Measurements from ENCODE around the gene EPHB2.

Gene EPHB2

GRCh38 chr1:22892789-22893188 lies 182.2 kb downstream of the EPHB2 start:
- DNase-seq, result no peak

GRCh38 chr1:22893292-22893691 lies 182.7 kb downstream of the EPHB2 start:
- DNase-seq, result no peak

- no peak for DNase-seq
These were observed 184.7 kb downstream of the EPHB2 start for GRCh38 chr1:22895357-22895756.

- no peak for DNase-seq
These were observed 185.5 kb downstream of the EPHB2 start for GRCh38 chr1:22896184-22896583.

GRCh38 chr1:22900451-22900850 lies 189.8 kb downstream of the EPHB2 start:
- DNase-seq, result no peak

- DNase-seq, result no peak
These were observed 192.5 kb downstream of the EPHB2 start for GRCh38 chr1:22903113-22903512.

GRCh38 chr1:22906968-22907367 lies 196.3 kb downstream of the EPHB2 start:
- DNase-seq, result no peak

GRCh38 chr1:22907528-22907927 lies 196.9 kb downstream of the EPHB2 start:
- DNase-seq, result no peak

GRCh38 chr1:22908880-22909426 lies 198.3 kb downstream of the EPHB2 start:
- no peak for DNase-seq

- DNase-seq, result no peak
These were observed 199.6 kb downstream of the EPHB2 start for GRCh38 chr1:22910286-22910685.

GRCh38 chr1:22910986-22911651 lies 200.5 kb downstream of the EPHB2 start:
- no peak for DNase-seq

GRCh38 chr1:22912311-22912710 lies 201.7 kb downstream of the EPHB2 start:
- no peak for DNase-seq

GRCh38 chr1:22913421-22914141 lies 202.9 kb downstream of the EPHB2 start:
- no peak for DNase-seq

- no peak for DNase-seq
These were observed 203.5 kb downstream of the EPHB2 start for GRCh38 chr1:22914156-22914555.

- DNase-seq, result no peak
These were observed 204.1 kb downstream of the EPHB2 start for GRCh38 chr1:22914633-22915217.

- DNase-seq, result no peak
These were observed 204.6 kb downstream of the EPHB2 start for GRCh38 chr1:22915231-22915630.

- no peak for DNase-seq
These were observed 205.3 kb downstream of the EPHB2 start for GRCh38 chr1:22915816-22916470.

GRCh38 chr1:22916471-22916820 lies 205.8 kb downstream of the EPHB2 start:
- no peak for DNase-seq

- no peak for DNase-seq
These were observed 207.3 kb downstream of the EPHB2 start for GRCh38 chr1:22917989-22918388.

GRCh38 chr1:22918644-22919043 lies 208.0 kb downstream of the EPHB2 start:
- no peak for DNase-seq

- DNase-seq, result no peak
These were observed 208.8 kb downstream of the EPHB2 start for GRCh38 chr1:22919341-22920025.

- DNase-seq, result no peak
These were observed 209.5 kb downstream of the EPHB2 start for GRCh38 chr1:22920026-22920733.
